Measurements from ENCODE around the gene IRF9. TPM values are rescaled to one million over a fixed set of nuclear protein-coding genes. Genes with fewer than 3 reads are reported as not detected.

The IRF9 gene
- total and polyA plus RNA-seq, 2 of the 13 experiments (the other 11 are each of a cell fraction or from before 2014, with no cell fraction given): 14.9 to 49.7 TPM

- TF ChIP-seq MYNN (CRISPR knock-in tag; IDR thresholded peaks at IDR 0.05; ENCODE audit: low read depth) (no peak), ZNF333 (CRISPR knock-in tag; IDR thresholded peaks at IDR 0.05; ENCODE audit: borderline replicate concordance) (peak; percentile 80; the same call in 1 of the 2 replicates), ZNF275 (CRISPR knock-in tag; IDR thresholded peaks at IDR 0.05; ENCODE audit: borderline replicate concordance) (peak; percentile 86; the same call in 1 of the 2 replicates), NR3C1 (CRISPR knock-in tag; IDR thresholded peaks at IDR 0.05) (no peak), SRF (IDR thresholded peaks at IDR 0.05; ENCODE audit: low read depth, low read length) (no peak), KLF12 (CRISPR knock-in tag; IDR thresholded peaks at IDR 0.05; ENCODE audit: borderline replicate concordance) (peak; percentile 81; the same call in 1 of the 2 replicates), TIGD3 (CRISPR knock-in tag; IDR thresholded peaks at IDR 0.05; ENCODE audit: borderline replicate concordance) (peak; percentile 66; the same call in 1 of the 2 replicates), FOXK2 (IDR thresholded peaks at IDR 0.05) (no peak), JDP2 (CRISPR knock-in tag; IDR thresholded peaks at IDR 0.05; ENCODE audit: borderline replicate concordance) (no peak), TBL1XR1 (IDR thresholded peaks at IDR 0.05; ENCODE audit: borderline replicate concordance, low read length, partially characterized antibody) (no peak), PLSCR1 (CRISPR knock-in tag; IDR thresholded peaks at IDR 0.05; ENCODE audit: borderline replicate concordance) (no peak), CENPT (CRISPR knock-in tag; IDR thresholded peaks at IDR 0.05; ENCODE audit: low read depth) (no peak), ZNF660 (CRISPR knock-in tag; IDR thresholded peaks at IDR 0.05; ENCODE audit: borderline replicate concordance, low read depth) (no peak), ZNF124 (CRISPR knock-in tag; IDR thresholded peaks at IDR 0.05) (no peak; the same call in 1 of the 2 replicates), ZBTB46 (CRISPR knock-in tag; IDR thresholded peaks at IDR 0.05; ENCODE audit: borderline replicate concordance) (no peak), ZNF160 (CRISPR knock-in tag; IDR thresholded peaks at IDR 0.05) (peak; percentile 81), CC2D1A (CRISPR knock-in tag; IDR thresholded peaks at IDR 0.05) (no peak), ZNF30 (CRISPR knock-in tag; IDR thresholded peaks at IDR 0.05) (no peak), TP53 (CRISPR knock-in tag; conservative IDR thresholded peaks at IDR 0.05) (no peak), SALL1 (CRISPR knock-in tag; IDR thresholded peaks at IDR 0.05) (no peak), ZNF292 (CRISPR knock-in tag; IDR thresholded peaks at IDR 0.05; ENCODE audit: borderline replicate concordance, low read depth) (peak; percentile 77), SNAI1 (CRISPR knock-in tag; IDR thresholded peaks at IDR 0.05; ENCODE audit: borderline replicate concordance) (peak; percentile 93), ISL2 (CRISPR knock-in tag; IDR thresholded peaks at IDR 0.05) (no peak; the same call in none of the 2 replicates), ZNF784 (CRISPR knock-in tag; IDR thresholded peaks at IDR 0.05; ENCODE audit: borderline replicate concordance) (peak; percentile 24; the same call in 1 of the 2 replicates), MTF1 (CRISPR knock-in tag; IDR thresholded peaks at IDR 0.05) (no peak)
These were observed 14.6 kb upstream of the IRF9 start, which contains the start of gene PSME2 (continued) for GRCh38 chr14:24146453-24146977.

Measured in HepG2 (cell line).